HCT116 (cell line): ENCODE results near the gene BCL2L13. TPM values are rescaled to one million over a fixed set of nuclear protein-coding genes. Genes with fewer than 3 reads are reported as not detected.

Experiments
- ATAC-seq: fragments of 200-7000 bp; cut with Tn5 transposase; 2 replicates; pipeline ENCODE4 v1.9.1; 2020; ENCODE audit warnings: mild to moderate bottlenecking, moderate library complexity
- BruUV-seq: library from RNA; stranded (reverse); fragments of 400-500 nt; replicated peaks from 2 replicates; lab custom pipeline; 2021; lab: Mats Ljungman, UMichigan
- CTCF ChIA-PET: fragments of 300-600 bp; sonication (Branson Sonifier 250); formaldehyde crosslinking; loops from one replicate; lab custom pipeline; 2021; ENCODE audit warnings: antibody characterized with exemption; lab: Charles Lee
- POLR2A ChIA-PET: fragments of 300-600, 350-600 bp; sonication (Branson Sonifier 250); formaldehyde crosslinking; loops from one replicate; lab custom pipeline; 2021; ENCODE audit warnings: antibody characterized with exemption; lab: Charles Lee
- RAD21 ChIA-PET, 2 experiments: fragments of 300-600 bp; sonication (Branson Sonifier 250); formaldehyde crosslinking; loops; one replicate each; lab custom pipeline; 2023; ENCODE audit warnings: low total read pairs in 2 of 2; ENCODE audit not compliant: uncharacterized antibody in 2 of 2, unreplicated experiment in 2 of 2, low non-redundant PET in 1 of 2; lab: Charles Lee
- DNase-seq: peaks from one replicate; pipeline ENCODE4 v3.0.0-alpha.2; 2010; ENCODE audit warnings: low read depth, low spot score
- H2AFZ ChIP-seq: fragments of 200-600 bp; shearing (Covaris generic), sonication (generic); 2 replicates; pipeline ENCODE4 v1.6.1; 2017; ENCODE audit warnings: low read depth, mixed run types, mixed read lengths, antibody characterized with exemption, low read length; ENCODE audit not compliant: poor library complexity, severe bottlenecking
- H3K27ac ChIP-seq: 2 replicates; pipeline ENCODE4 v1.5.1; 2012; ENCODE audit warnings: low read depth, low read length
- H3K27me3 ChIP-seq: fragments of 200-600 bp; sonication (generic); 2 replicates; pipeline ENCODE4 v1.6.1; 2016; ENCODE audit warnings: mixed run types, low read length, mixed read lengths; ENCODE audit not compliant: insufficient read depth
- H3K36me3 ChIP-seq, 2 experiments: fragments of 200-500 bp in 1 of 2; fragments of 200-600 bp in 1 of 2; sonication (Bioruptor generic) in 1 of 2; sonication (generic) in 1 of 2; 2 replicates each; pipeline versions ENCODE4 v1.5.1 to v1.6.1; 2014 to 2016; ENCODE audit warnings: low read length in 2 of 2, inconsistent platforms in 1 of 2, mixed read lengths in 1 of 2, mixed run types in 1 of 2; ENCODE audit not compliant: insufficient read depth in 2 of 2, control insufficient read depth in 1 of 2
- H3K4me1 ChIP-seq, 2 experiments: fragments of 200-600 bp in 1 of 2; sonication (generic) in 1 of 2; 2 replicates each; pipeline versions ENCODE4 v1.5.1 to v1.6.1; 2012 to 2017; ENCODE audit warnings: low read length in 2 of 2, inconsistent platforms in 1 of 2, mild to moderate bottlenecking in 1 of 2, mixed read lengths in 1 of 2, mixed run types in 1 of 2, moderate library complexity in 1 of 2; ENCODE audit not compliant: insufficient read depth in 2 of 2, control insufficient read depth in 1 of 2
- H3K4me2 ChIP-seq: fragments of 200-600 bp; sonication (generic); 2 replicates; pipeline ENCODE4 v1.6.1; 2017; ENCODE audit warnings: mixed run types, low read length, mixed read lengths
- H3K4me3 ChIP-seq, 2 experiments: fragments of 200-600 bp in 1 of 2; sonication (generic) in 1 of 2; replicated peaks in 1 of 2; 2 replicates each; pipeline ENCODE4 v1.5.1; 2011 to 2016; ENCODE audit warnings: low read length in 2 of 2, control low read depth in 1 of 2, low read depth in 1 of 2, mild to moderate bottlenecking in 1 of 2, mixed read lengths in 1 of 2, mixed run types in 1 of 2
- H3K79me2 ChIP-seq: fragments of 200-600 bp; sonication (generic); 2 replicates; pipeline ENCODE4 v1.6.1; 2017; ENCODE audit warnings: mild to moderate bottlenecking, mixed run types, low read length, moderate library complexity, mixed read lengths; ENCODE audit not compliant: insufficient read depth
- H3K9ac ChIP-seq: fragments of 200-600 bp; sonication (generic); 2 replicates; pipeline ENCODE4 v1.6.1; 2016; ENCODE audit warnings: low read length, mixed read lengths
- H3K9me2 ChIP-seq: fragments of 200-600 bp; sonication (generic), shearing (Covaris generic); 2 replicates; pipeline ENCODE4 v1.6.1; 2017; ENCODE audit warnings: mixed run types, mild to moderate bottlenecking, moderate library complexity; ENCODE audit not compliant: insufficient read depth
- H3K9me3 ChIP-seq, 2 experiments: fragments of 200-500 bp in 1 of 2; fragments of 200-600 bp in 1 of 2; sonication (Bioruptor generic) in 1 of 2; sonication (generic) in 1 of 2; 2 replicates each; pipeline ENCODE4 v1.6.1; 2014 to 2017; ENCODE audit warnings: low read length in 2 of 2, mixed read lengths in 2 of 2, inconsistent platforms in 1 of 2, low read depth in 1 of 2, mild to moderate bottlenecking in 1 of 2, mixed run types in 1 of 2, moderate library complexity in 1 of 2; ENCODE audit not compliant: control insufficient read depth in 1 of 2, insufficient read depth in 1 of 2
- H4K20me1 ChIP-seq: fragments of 200-600 bp; sonication (generic), shearing (Covaris generic); 2 replicates; pipeline ENCODE4 v1.6.1; 2017; ENCODE audit warnings: mixed run types, mild to moderate bottlenecking, moderate library complexity; ENCODE audit not compliant: insufficient read depth
- CBX3 ChIP-seq: IDR thresholded peaks from 2 replicates; pipeline ENCODE4 v1.6.1; 2012; ENCODE audit warnings: low read depth
- CEBPB ChIP-seq: IDR thresholded peaks from 2 replicates; pipeline ENCODE4 v1.6.1; 2012; ENCODE audit warnings: low read depth
- EGR1 ChIP-seq: IDR thresholded peaks from 2 replicates; pipeline ENCODE4 v1.6.1; 2012; ENCODE audit warnings: low read depth
- ELF1 ChIP-seq: IDR thresholded peaks from 2 replicates; pipeline ENCODE4 v1.6.1; 2012; ENCODE audit warnings: low read depth, borderline replicate concordance
- EZH2phosphoT487 ChIP-seq: fragments of 200-600 bp; IDR thresholded peaks from 2 replicates; pipeline ENCODE4 v1.6.1; 2018; ENCODE audit warnings: antibody characterized with exemption, borderline replicate concordance
- FOSL1 ChIP-seq: IDR thresholded peaks from 2 replicates; pipeline ENCODE4 v1.6.1; 2012; ENCODE audit warnings: low read depth
- JUND ChIP-seq: IDR thresholded peaks from 2 replicates; pipeline ENCODE4 v1.6.1; 2012
- POLR2A ChIP-seq: IDR thresholded peaks from 2 replicates; pipeline ENCODE4 v1.7.0; 2011; ENCODE audit warnings: borderline replicate concordance; ENCODE audit not compliant: insufficient read depth, insufficient read length; ENCODE audit errors: extremely low read depth
- POLR2AphosphoS5 ChIP-seq: IDR thresholded peaks from 2 replicates; pipeline ENCODE4 v1.6.1; 2011; ENCODE audit warnings: mild to moderate bottlenecking, low read depth, low read length, moderate library complexity
- RAD21 ChIP-seq: IDR thresholded peaks from 2 replicates; pipeline ENCODE4 v1.6.1; 2012; ENCODE audit warnings: low read depth, mild to moderate bottlenecking
- SIN3A ChIP-seq: IDR thresholded peaks from 2 replicates; pipeline ENCODE4 v1.6.1; 2012; ENCODE audit warnings: low read depth
- SRF ChIP-seq: IDR thresholded peaks from 2 replicates; pipeline ENCODE4 v1.6.1; 2012; ENCODE audit warnings: low read depth
- TCF7L2 ChIP-seq: IDR thresholded peaks from 2 replicates; pipeline ENCODE4 v1.7.0; 2011; ENCODE audit warnings: borderline replicate concordance, inconsistent platforms; ENCODE audit not compliant: insufficient read depth, insufficient read length; ENCODE audit errors: extremely low read depth
- ZFX ChIP-seq: fragments of 450-650 bp; IDR thresholded peaks from 2 replicates; pipeline ENCODE4 v1.6.1; 2017
- ZNF274 ChIP-seq: fragments of 200-500 bp; sonication (Bioruptor generic); IDR thresholded peaks from 2 replicates; pipeline ENCODE4 v1.6.1; 2014; ENCODE audit warnings: mild to moderate bottlenecking, low read depth, low read length, inconsistent platforms
- intact Hi-C: fragments of 100-400 bp; cut with micrococcal nuclease; formaldehyde crosslinking; loops from 2 replicates; pipeline ENCODE4 v1.10.0; 2022
- total RNA-seq: library from RNA; stranded (reverse); gene quantifications from one replicate; pipeline ENCODE4 v1.2.1, GENCODE V29; 2021; ENCODE audit not compliant: unreplicated experiment

Gene BCL2L13
- total RNA-seq, 1 experiment from 2014 or later, result 38.6 TPM

GRCh38 chr22:17638182-17638431 is 450 bp upstream of the BCL2L13 start:
- no peaks in the 10 kb centered on the region for H3K36me3 ChIP-seq
- H4K20me1 ChIP-seq, result no peaks in the 10 kb centered on the region
- peaks cover 23 to 36% of the 10 kb centered on the region in 2 experiments for H3K4me1 ChIP-seq
- H2AFZ ChIP-seq, result no peak overlapping the region
- H3K4me2 ChIP-seq, result peak overlapping the region; percentile 97
- intact Hi-C loops, result no loop called here
- RAD21 ChIA-PET, result no interaction called here
- TF ChIP-seq CBX3, result no peak
- TF ChIP-seq EZH2phosphoT487, result no peak
- ATAC-seq (peak; percentile 53), DNase-seq (no peak)
- CTCF ChIA-PET, result no interaction called here
- H3K27me3 ChIP-seq, result no peaks in the 10 kb centered on the region
- no peaks in the 10 kb centered on the region for H3K9me3 ChIP-seq
- POLR2A ChIA-PET, result no interaction called here
- H3K9ac ChIP-seq, result peak overlapping the region; percentile 95
- BruUV-seq, result no TSS peak
- peak overlapping the region; percentile 83 to 87 for H3K4me3 ChIP-seq
- peak overlapping the region; percentile 92 for H3K27ac ChIP-seq
- H3K9me2 ChIP-seq, result no peaks in the 10 kb centered on the region
- H3K79me2 ChIP-seq, result peaks cover 38% of the 10 kb centered on the region

DNA sequence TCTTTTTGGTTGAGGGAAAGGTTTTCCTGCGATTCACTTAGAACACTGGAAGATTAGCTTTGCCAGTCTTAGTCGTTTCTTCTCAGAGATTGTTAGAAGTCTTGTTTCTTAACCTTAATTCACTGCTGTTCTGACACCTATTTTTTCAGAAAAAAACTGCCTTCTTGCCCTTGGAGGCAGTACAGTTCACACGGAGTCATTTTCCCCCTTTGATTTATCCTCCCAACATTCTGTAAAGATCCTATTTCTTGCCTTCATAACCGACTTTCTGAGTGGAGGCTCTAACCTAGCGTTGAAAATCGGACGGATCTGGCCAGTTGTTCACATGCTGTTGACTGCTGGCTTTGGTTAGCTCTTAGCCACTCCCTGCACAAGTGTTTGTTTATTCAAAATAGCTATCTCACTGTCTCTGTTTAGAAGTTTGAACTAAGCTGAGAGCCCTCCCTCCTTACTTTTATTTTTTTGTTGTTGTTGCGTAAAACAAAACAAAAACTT is 737 bp downstream of the BCL2L13 start:
- RAD21 ChIA-PET, result no interaction called here

More for the DNA sequence above, 737 bp downstream of the BCL2L13 start:
- H4K20me1 ChIP-seq, result no peaks in the 10 kb centered on the region
- H3K9me2 ChIP-seq, result no peaks in the 10 kb centered on the region
- H3K27me3 ChIP-seq, result no peaks in the 10 kb centered on the region
- H3K4me3 ChIP-seq, result peak overlapping the region; percentile 83 to 87
- no TSS peak for BruUV-seq
- peak overlapping the region; percentile 97 for H3K4me2 ChIP-seq
- H3K79me2 ChIP-seq, result peaks cover 41% of the 10 kb centered on the region
- ChIA-PET CTCF (interaction anchor here (1.0 kb wide), 1 partner anchor 468 kb away, joined by 3 read pairs; no protein-coding TSS in a partner anchor), POLR2A (interaction anchor here (0.6 to 0.7 kb wide), 2 partner anchors 12 to 336 kb away, joined by 3 to 5 read pairs; no protein-coding TSS in a partner anchor)
- intact Hi-C loops, result no loop called here
- peak overlapping the region; percentile 95 for H3K9ac ChIP-seq
- H3K4me1 ChIP-seq, result peaks cover 14 to 24% of the 10 kb centered on the region in 2 experiments
- H2AFZ ChIP-seq, result no peak overlapping the region
- H3K36me3 ChIP-seq, result no peaks in the 10 kb centered on the region
- 0 out of 2 replicates have a peak, but pooled peaks have one; percentile 13 for ATAC-seq
- DNase-seq, result no peak
- no peaks in the 10 kb centered on the region for H3K9me3 ChIP-seq
- peak overlapping the region; percentile 92 for H3K27ac ChIP-seq
- TF ChIP-seq POLR2AphosphoS5 (no peak), RAD21 (no peak), POLR2A (no peak), EZH2phosphoT487 (no peak), EGR1 (no peak), ZFX (no peak), ZNF274 (no peak), CBX3 (no peak), SRF (no peak), CEBPB (no peak), ELF1 (no peak), SIN3A (no peak), FOSL1 (no peak), JUND (no peak), TCF7L2 (no peak)
